8988T (cell line): ENCODE results near the gene IL36RN.

Experiments used
- DNase-seq: peaks from one replicate; pipeline ENCODE4 v3.0.0; 2011

Gene IL36RN

DNA sequence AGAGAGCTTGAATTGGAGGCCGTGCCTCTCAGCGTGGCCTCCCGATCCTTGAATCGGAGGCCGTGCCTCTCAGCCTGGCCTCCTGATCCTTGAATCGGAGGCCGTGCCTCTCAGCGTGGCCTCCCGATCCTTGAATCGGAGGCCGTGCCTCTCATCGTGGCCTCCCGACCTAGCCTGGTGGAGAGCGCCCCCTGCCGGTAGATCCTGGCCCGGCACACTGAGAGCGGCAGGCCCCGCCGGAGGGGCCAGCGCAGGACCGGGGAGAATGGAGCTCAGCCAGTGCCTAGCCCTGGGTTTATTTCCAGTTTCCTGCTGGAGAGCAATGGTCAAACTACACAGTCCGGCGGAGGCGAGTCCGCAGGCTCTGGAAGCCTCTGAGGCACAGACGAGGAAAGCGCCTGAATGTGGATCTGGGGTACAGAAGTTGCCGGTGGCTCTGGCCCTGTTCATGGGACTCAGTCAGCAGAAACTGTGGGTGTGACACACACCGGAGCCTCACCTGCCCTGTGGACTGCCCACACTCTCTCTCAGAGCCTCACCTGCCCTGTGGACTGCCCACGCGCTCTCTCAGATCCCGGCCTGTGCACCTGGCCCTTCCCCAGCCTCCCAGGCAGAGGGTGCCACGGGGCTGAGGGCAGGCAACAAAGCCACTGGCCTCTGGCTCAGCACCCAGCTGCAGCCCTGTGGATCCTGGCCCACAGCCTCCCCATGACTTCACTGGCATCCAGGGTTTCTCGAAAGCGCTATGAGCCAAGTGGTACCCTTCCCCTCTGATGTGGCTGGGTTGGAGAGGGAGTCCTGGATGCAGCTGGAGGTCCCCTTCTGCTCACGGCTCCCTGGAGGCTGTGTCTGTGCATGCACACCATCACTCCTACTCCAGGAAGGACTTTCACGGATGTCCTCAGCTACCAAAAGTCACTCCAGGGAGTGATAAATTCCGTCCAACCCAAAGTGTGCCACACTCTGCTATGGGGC lies 7.8 kb upstream of the IL36RN start:
- no peak for DNase-seq

- DNase-seq = no peak
Observed at GRCh38 chr2:113052396-113052917, 6.5 kb upstream of the IL36RN start, which contains the start of gene IL36B. IL36B (minus strand) TSS chr2:113052867.

GRCh38 chr2:113053666-113054065 lies 5.3 kb upstream of the IL36RN start:
- DNase-seq = no peak

- no peak for DNase-seq
Observed at GRCh38 chr2:113054066-113054465, 4.9 kb upstream of the IL36RN start.

GRCh38 chr2:113056521-113056920 lies 2.5 kb upstream of the IL36RN start:
- no peak for DNase-seq

- no peak for DNase-seq
Observed at GRCh38 chr2:113057117-113057516, 1.9 kb upstream of the IL36RN start.

DNA sequence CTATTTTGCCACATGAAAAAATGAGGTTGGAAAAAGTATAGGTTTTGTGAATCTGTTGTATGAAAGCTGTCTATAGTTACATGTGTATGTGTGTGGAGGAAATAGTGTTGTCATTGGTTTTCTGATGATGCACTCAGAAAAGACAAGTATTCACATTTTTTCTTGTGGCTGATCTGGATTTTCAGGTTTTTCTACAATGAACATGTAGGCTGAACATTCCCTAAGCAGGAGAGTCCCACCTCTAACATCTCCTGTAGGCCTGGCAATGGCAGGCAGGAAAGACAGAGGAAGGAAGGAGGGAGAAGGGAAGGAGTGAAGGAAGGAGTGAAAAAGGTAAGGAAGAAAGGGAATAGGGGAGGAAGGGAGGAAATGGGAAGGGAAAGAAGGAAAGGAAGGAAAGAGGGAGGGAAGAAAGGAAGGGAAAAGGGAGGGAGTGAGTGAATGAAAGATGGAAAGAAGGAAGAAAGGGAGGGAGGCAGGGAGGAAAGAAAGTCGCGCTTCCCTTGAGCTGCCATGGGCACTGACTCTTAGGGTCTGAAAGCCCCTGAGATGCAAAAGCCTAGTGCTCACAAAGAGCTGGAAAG lies 495 bp upstream of the IL36RN start:
- no peak for DNase-seq

DNA sequence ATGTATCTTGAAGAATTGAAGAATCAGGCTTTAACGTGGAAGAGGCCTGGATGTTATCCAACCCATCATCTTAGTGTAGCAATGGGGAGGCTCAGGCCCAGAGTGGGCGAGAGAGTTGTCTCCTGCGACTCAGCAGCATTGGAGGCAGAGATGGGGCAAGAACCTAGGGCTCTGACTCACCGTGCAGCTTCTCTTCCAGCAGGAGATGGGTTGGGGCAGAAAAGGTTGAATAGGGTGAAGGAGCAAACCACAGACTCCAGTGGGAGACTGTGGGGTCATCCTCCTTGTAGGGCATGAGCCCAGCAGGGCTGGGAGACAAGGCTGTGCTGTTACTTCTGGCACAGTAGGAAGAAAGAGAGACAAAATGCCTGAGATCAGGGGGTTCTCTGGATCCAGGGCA lies 1.4 kb downstream of the IL36RN start:
- DNase-seq = no peak

GRCh38 chr2:113060796-113061195 lies 1.8 kb downstream of the IL36RN start:
- DNase-seq = no peak

- DNase-seq = no peak
Observed at GRCh38 chr2:113061241-113061640, 2.2 kb downstream of the IL36RN start.

DNA sequence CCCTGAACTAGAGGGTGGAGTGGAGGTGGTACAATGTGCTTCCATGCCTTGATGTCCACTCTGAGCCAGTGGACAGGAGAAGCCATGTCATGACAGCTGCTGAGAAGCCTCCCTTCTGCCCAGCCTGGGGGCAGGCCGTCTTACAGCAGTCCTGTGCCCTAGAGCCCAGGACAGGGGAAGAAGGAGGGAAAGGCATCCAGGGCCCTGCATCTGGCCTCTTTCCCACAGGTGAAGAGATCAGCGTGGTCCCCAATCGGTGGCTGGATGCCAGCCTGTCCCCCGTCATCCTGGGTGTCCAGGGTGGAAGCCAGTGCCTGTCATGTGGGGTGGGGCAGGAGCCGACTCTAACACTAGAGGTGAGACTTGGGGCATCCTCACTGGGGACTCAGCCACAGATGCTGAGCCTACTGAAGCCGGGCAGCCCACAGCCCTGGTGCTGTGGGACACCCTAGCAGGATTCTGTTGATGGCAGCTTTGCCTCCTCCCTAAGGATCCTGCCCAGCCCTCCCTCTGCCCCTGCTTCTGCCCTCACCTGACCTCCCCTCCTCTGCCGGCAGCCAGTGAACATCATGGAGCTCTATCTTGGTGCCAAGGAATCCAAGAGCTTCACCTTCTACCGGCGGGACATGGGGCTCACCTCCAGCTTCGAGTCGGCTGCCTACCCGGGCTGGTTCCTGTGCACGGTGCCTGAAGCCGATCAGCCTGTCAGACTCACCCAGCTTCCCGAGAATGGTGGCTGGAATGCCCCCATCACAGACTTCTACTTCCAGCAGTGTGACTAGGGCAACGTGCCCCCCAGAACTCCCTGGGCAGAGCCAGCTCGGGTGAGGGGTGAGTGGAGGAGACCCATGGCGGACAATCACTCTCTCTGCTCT lies 3.1 kb downstream of the IL36RN start:
- DNase-seq = no peak

GRCh38 chr2:113064281-113064680 lies 5.3 kb downstream of the IL36RN start:
- DNase-seq = no peak

DNA sequence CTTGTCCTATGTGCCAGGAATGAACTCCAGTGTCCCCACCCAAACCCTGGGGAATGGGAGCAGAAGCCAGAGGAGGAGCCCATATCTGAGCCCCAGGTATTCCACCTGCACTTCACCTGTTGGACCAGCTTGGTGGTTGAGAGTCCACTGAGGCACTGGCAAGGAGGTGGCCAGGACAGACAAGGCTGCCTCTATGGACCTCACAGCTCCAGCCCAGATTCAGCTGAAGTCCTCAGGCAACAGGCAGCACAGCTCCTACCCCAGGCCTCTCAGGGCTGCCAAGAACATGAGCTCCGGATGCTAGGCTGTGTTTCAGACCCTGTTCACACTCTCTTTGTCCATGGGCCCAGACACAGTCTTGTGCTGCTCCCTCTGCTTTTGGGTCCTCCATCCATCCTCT lies 5.9 kb downstream of the IL36RN start:
- DNase-seq = no peak

DNA sequence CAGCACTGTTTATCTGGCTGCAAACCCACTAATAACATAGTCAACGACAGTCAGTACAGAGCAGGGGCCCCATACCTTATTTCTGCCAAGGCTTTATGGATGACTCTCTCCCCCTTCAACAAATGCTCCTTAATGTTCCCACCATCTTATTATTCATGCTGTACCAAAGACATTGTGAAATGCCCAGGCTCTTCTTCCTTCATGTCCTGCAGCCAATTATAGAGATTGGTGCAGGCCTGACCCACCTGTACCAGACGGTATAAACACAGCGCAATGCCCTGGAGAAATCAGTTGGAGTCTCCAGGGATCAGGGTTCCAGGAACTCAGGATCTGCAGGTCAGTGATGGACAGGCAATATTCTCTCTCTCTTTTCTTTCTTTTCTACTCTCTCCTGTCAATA lies 8.7 kb downstream of the IL36RN start, which contains the start of gene IL1F10:
Gene IL1F10, plus strand, starts transcription at position 290 of the 400 bp plus-strand sequence. CDS start 4,769 bp downstream, outside the sequence.
- DNase-seq = no peak

- no peak for DNase-seq
Observed at GRCh38 chr2:113068249-113068648, 9.3 kb downstream of the IL36RN start.

DNA sequence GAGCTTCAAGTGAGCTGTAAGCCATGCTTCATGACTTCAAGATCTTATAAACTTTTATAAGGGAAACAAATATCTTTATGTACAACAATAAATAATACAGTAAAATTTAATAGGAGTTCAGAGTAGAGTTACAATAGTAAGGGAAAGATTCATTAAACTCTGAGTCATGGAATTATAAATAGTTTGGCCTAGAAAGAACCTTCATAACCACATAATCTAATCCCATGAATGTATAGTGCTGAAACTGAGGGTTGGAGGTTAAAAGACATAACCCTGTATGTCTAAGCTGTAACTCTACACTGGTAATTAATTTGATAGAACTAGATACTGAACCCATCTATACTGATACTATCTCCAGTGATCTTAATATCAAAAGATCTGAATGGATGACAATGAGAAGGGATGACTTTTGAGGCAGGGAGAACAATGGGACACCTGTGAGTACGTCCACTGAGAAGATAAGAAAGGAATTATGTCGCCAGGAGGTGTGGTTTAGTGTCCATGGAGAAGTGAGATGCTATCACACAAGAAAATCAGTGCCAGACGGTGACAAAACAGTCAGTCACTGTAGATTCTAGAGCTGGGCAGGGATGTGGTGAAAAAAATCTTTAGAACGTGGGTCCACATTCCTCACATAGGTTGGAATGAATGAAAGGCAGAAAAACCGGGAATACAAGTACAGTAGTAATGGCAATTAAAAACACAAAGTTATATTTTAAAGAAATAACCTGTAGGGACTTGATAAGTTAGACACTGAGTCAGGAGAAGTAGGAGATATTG lies 9.9 kb downstream of the IL36RN start:
- no peak for DNase-seq

GRCh38 chr2:113069676-113070605 lies 10.9 kb downstream of the IL36RN start:
- DNase-seq = no peak

DNA sequence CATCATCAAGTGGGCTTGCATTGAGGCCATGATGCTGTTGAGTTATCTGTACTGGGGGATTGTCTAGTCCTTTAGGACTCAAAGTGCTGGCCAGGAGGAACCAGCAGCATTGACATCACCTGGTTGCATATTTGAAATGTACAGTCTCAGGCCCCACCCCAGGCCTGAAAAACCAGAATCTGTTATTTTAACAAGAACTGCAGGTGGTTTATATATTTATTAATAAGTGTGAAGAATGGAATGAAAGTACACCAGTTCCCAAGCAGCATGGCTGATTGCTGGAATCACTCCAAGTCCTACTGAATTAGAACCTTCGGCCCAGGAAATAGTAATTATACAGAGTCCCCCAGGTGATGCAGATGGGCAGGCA lies 11.6 kb downstream of the IL36RN start:
- DNase-seq = no peak

- no peak for DNase-seq
Observed at GRCh38 chr2:113072584-113072983, 13.6 kb downstream of the IL36RN start.

DNA sequence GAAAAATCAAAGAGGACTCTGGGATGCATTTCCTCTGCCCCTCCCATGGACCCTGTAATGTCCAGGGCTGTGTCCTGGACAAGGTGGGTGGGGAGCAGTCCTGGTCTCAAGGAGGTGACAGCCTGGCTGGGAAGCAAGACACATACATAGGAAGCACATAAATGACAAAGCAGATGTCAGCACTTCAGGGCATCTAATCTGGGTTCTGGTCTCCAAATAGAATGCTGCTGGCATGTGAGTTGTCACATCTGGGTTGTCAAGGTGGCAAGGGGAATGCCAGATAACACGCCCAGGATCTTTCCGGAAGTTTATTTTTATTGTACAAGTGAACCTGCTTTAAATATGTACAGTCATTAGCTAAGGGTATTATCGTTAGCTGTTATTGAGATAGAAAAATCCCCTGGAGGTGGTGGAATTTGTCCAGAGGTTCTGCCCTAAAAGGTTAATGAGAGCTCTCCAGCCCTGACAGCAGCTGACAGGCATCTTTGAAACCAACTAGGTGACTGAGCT lies 14.4 kb downstream of the IL36RN start:
- no peak for DNase-seq

DNA sequence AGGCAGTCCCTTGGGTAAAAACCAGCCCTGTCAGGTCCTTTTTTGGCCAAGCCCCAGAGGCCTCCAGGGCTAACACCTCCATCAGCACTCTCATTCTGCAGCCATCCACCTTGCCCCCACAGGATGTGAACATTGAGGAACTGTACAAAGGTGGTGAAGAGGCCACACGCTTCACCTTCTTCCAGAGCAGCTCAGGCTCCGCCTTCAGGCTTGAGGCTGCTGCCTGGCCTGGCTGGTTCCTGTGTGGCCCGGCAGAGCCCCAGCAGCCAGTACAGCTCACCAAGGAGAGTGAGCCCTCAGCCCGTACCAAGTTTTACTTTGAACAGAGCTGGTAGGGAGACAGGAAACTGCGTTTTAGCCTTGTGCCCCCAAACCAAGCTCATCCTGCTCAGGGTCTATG lies 16.0 kb downstream of the IL36RN start:
- no peak for DNase-seq
